OCI-LY7 (cell line): ENCODE results near the gene MFSD2A.

Experiments
- CTCF ChIP-seq: fragments of 200-600 bp; sonication (generic); conservative IDR thresholded peaks from 2 replicates; pipeline ENCODE4 v1.5.1; 2014; ENCODE audit warnings: mild to moderate bottlenecking, antibody characterized with exemption, low read length, moderate library complexity, mixed read lengths
- EZH2phosphoT487 ChIP-seq: fragments of 200-600 bp; sonication (generic); IDR thresholded peaks from 2 replicates; pipeline ENCODE4 v1.6.1; 2018; ENCODE audit warnings: low read depth, borderline replicate concordance, mild to moderate bottlenecking, mixed run types, antibody characterized with exemption, low read length, moderate library complexity, mixed read lengths

- TF ChIP-seq CTCF: no peak
- no peak for TF ChIP-seq EZH2phosphoT487
Measured at GRCh38 chr1:39996396-39997004, 41.6 kb downstream of the MFSD2A start.
